Lung (tissue), 12 donors: ENCODE results near the gene CHST9. TPM values are rescaled to one million over a fixed set of nuclear protein-coding genes. Genes with fewer than 3 reads are reported as not detected.

Experiments
- ATAC-seq: fragments of 200-7000 bp; cut with Tn5 transposase; one replicate; pipeline ENCODE4 v1.9.1; 2020; ENCODE audit warnings: moderate number of reproducible peaks; ENCODE audit not compliant: insufficient read depth, low FRiP score
- DNase-seq, 3 donors: peaks; one replicate each; pipeline ENCODE4 v3.0.0-alpha.2; 2013 to 2017
- H3K27ac ChIP-seq, 2 donors: one replicate each; pipeline ENCODE4 v1.5.1; 2013; ENCODE audit warnings: mild to moderate bottlenecking in 2 of 2, moderate library complexity in 2 of 2, control low read depth in 1 of 2, inconsistent platforms in 1 of 2, low read depth in 1 of 2, low read length in 1 of 2
- H3K27me3 ChIP-seq, 3 donors: one replicate each; pipeline ENCODE4 v1.5.1; 2013; ENCODE audit warnings: low read length in 2 of 3; ENCODE audit not compliant: control insufficient read depth in 3 of 3, insufficient read depth in 3 of 3
- H3K36me3 ChIP-seq, 4 donors: one replicate each; pipeline ENCODE4 v1.5.1; 2013; ENCODE audit warnings: low read length in 4 of 4, mild to moderate bottlenecking in 1 of 4, moderate library complexity in 1 of 4; ENCODE audit not compliant: control insufficient read depth in 4 of 4, insufficient read depth in 4 of 4
- H3K4me1 ChIP-seq, 5 donors: one replicate each; pipeline ENCODE4 v1.5.1; 2013; ENCODE audit warnings: low read length in 5 of 5, mild to moderate bottlenecking in 2 of 5, moderate library complexity in 1 of 5; ENCODE audit not compliant: control insufficient read depth in 5 of 5, insufficient read depth in 5 of 5
- H3K4me3 ChIP-seq: one replicate; pipeline ENCODE4 v1.5.1; 2013; ENCODE audit warnings: mild to moderate bottlenecking, control low read depth, moderate library complexity
- H3K9ac ChIP-seq, 2 donors: one replicate each; pipeline ENCODE4 v1.5.1; 2013; ENCODE audit warnings: low read length in 2 of 2, control low read depth in 1 of 2; ENCODE audit not compliant: insufficient read depth in 1 of 2
- H3K9me3 ChIP-seq, 4 donors: one replicate each; pipeline ENCODE4 v1.5.1; 2013; ENCODE audit warnings: low read length in 3 of 4, mild to moderate bottlenecking in 1 of 4, moderate library complexity in 1 of 4; ENCODE audit not compliant: control insufficient read depth in 4 of 4, insufficient read depth in 3 of 4
- WGBS, 2 donors: extraction: QIAGEN DNeasy Blood & Tissue Kit; methylation state at CpG; one replicate each; pipeline ENCODE4 v1.1.7; 2013; 5-methylcytosine and 5-hydroxymethylcytosine counted together
- polyA plus RNA-seq, 2 donors: library from polyadenylated mRNA; stranded (reverse); fragments of 200-250 nt; gene quantifications; one replicate each; pipeline ENCODE4 v1.2.1, GENCODE V29; 2013
- total RNA-seq, 2 donors: library from RNA; depleted of rRNA in 1 of 2; stranded (reverse); fragments of >200 nt in 1 of 2; gene quantifications; one replicate each; pipeline ENCODE4 v1.2.1, GENCODE V29; 2014 to 2021
- TF ChIP-seq, protein P1 (sequence below): IDR thresholded peaks from 2 replicates; pipeline ENCODE4 v1.5.1; 2012; ENCODE audit warnings: mild to moderate bottlenecking; ENCODE audit errors: control extremely low read depth, extremely low read depth
- donor health status: control.
- donor health status: control.
- donor health status: Bipolar disorder and iron deficiency.
- donor health status: healthy.
- donor health status: DM: yes; HTN: yes; CAD: no.

Gene CHST9
- total and polyA plus RNA-seq, 4 donors = 2.9 to 19.6 (median 9.8) TPM

DNA sequence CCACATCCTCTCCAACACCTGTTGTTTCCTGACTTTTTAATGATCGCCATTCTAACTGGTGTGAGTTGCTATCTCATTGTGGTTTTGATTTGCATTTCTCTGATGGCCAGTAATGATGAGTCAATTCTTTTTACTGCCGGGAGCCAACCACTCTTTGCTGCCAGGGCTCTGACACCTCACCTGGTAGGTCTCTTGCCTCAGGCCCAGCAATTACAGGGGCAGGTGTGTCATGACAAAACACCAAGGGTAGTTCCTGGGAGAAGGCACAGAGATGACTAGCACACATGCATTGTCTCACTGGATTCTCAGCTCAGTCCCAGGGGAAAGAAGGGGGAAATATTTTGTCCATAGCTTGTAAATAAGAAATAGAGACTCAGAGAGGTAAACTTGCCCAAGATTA lies 122.3 kb downstream of the CHST9 start:
- H3K27me3 ChIP-seq = no peaks in the 10 kb centered on the region
- peaks cover 0 to 4% (median 0%) of the 10 kb centered on the region in 4 donors for H3K9me3 ChIP-seq
- H3K27ac ChIP-seq = no peak overlapping the region
- H3K9ac ChIP-seq = no peak overlapping the region
- H3K4me3 ChIP-seq = no peak overlapping the region
- no peaks in the 10 kb centered on the region for H3K4me1 ChIP-seq
- 74 to 85% methylated on average over 2 of the region's 2 CpGs for WGBS, 2 donors
- ATAC-seq = no peak
- DNase-seq = no peak
- H3K36me3 ChIP-seq = no peaks in the 10 kb centered on the region
- TF ChIP-seq, protein P1, sequence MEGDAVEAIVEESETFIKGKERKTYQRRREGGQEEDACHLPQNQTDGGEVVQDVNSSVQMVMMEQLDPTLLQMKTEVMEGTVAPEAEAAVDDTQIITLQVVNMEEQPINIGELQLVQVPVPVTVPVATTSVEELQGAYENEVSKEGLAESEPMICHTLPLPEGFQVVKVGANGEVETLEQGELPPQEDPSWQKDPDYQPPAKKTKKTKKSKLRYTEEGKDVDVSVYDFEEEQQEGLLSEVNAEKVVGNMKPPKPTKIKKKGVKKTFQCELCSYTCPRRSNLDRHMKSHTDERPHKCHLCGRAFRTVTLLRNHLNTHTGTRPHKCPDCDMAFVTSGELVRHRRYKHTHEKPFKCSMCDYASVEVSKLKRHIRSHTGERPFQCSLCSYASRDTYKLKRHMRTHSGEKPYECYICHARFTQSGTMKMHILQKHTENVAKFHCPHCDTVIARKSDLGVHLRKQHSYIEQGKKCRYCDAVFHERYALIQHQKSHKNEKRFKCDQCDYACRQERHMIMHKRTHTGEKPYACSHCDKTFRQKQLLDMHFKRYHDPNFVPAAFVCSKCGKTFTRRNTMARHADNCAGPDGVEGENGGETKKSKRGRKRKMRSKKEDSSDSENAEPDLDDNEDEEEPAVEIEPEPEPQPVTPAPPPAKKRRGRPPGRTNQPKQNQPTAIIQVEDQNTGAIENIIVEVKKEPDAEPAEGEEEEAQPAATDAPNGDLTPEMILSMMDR = no peak

DNA sequence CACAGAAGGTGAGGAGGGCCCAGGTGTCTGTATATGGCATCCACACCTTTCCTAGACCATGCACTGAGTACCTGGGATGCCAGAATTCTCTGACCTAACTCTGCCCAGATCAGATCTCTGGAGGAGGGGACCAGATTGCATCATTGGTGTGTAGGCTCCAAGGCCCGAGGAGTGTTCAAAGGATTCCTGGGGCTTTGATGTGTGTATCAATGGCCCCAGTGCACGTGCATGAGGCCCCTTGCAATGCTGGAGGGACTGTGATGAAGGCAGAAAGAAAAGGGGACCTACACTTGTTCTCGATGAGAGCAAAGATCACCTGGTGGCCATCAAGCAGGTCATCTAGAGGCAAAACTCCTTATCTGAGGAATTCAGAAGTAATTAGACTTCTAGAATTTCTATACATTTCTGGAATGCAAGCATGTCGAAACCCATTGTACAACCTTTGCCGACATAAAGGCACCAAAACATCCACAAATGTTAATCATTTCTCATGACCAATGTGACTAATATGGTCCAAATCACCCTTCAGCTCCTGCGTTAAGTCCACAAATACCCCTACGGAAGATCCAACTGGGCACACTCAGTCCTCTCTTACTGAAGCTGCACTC lies 123.5 kb downstream of the CHST9 start:
- ATAC-seq = no peak
- no peak overlapping the region for H3K9ac ChIP-seq
- no peak overlapping the region for H3K27ac ChIP-seq
- no peaks in the 10 kb centered on the region for H3K27me3 ChIP-seq
- H3K4me1 ChIP-seq = no peaks in the 10 kb centered on the region
- no peaks in the 10 kb centered on the region for H3K36me3 ChIP-seq
- H3K9me3 ChIP-seq = peaks cover 0 to 4% (median 0%) of the 10 kb centered on the region in 4 donors
- no peak for DNase-seq
- no peak overlapping the region for H3K4me3 ChIP-seq
- 79 to 83% methylated on average over 7 of the region's 7 CpGs for WGBS, 2 donors
- TF ChIP-seq, protein P1 = no peak

DNA sequence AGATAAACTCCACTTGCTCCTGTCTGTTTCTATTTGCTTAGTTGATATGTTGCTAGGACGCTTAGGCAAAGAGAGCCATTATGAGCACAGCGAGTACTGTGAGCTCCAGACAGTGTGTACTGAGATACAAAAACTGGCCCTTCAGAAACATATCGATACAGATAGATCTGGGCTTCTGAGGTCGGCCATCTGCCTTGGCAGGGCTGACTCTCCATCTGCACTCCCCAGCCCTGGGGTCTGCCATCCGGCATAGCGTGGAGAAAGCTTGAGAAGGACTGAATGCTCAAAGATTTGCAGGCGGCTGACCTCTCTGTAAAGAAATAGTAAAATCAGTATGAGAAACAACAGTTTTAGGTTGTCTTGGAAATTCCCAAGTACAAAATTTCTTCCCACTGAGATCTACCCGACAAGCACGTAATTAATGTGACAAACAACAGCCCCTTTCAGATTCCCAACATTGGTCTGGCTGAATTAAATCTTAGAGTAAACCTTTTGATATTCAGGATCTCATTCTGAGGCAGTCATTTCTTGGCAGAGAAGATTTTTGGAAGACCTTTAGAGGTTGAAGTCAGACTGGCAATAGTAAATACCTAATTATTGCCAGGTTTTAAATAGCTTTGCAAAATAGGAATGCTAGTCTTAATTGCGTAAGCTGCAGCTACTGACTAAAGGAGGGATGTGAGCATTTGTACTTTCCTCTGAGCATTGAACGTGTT lies 127.4 kb downstream of the CHST9 start:
- ATAC-seq (peak; percentile 11), DNase-seq (peak in 2 of 3 donors; percentile 19 to 23)
- Histone ChIP-seq H3K4me3 (no peak overlapping the region), H3K27ac (no peak overlapping the region), H3K4me1 (no peaks in the 10 kb centered on the region), H3K27me3 (peaks cover 0 to 4% (median 0%) of the 10 kb centered on the region in 3 donors), H3K36me3 (no peaks in the 10 kb centered on the region), H3K9ac (no peak overlapping the region), H3K9me3 (peaks cover 0 to 4% (median 0%) of the 10 kb centered on the region in 4 donors)
- WGBS, 2 donors = 66 to 76% methylated on average over 11 of the region's 11 CpGs
- TF ChIP-seq, protein P1 = no peak
